GM23338 (cell line): ENCODE data around the gene EYA2. TPM values are rescaled to one million over a fixed set of nuclear protein-coding genes. Genes with fewer than 3 reads are reported as not detected.

Experiments
- ATAC-seq: fragments of 200-7000 bp; cut with Tn5 transposase; 3 replicates; pipeline ENCODE4 v1.9.1; 2020
- DNase-seq: peaks from one replicate; pipeline ENCODE4 v3.0.0-alpha.2; 2015; ENCODE audit warnings: low spot score
- H2AFZ ChIP-seq: fragments of 200-600 bp; sonication (generic); 2 replicates; pipeline ENCODE4 v1.8.0; 2016; ENCODE audit warnings: antibody characterized with exemption, mild to moderate bottlenecking, moderate library complexity
- H3F3A ChIP-seq: fragments of 200-600 bp; sonication (generic); replicated peaks from 2 replicates; pipeline ENCODE4 v1.8.0; 2017; ENCODE audit warnings: antibody characterized with exemption, mixed run types, low read depth
- H3K27ac ChIP-seq: fragments of 200-600 bp; sonication (generic); 2 replicates; pipeline ENCODE4 v1.6.1; 2016; ENCODE audit warnings: low read depth
- H3K27me3 ChIP-seq: fragments of 200-600 bp; sonication (generic); 2 replicates; pipeline ENCODE4 v1.8.0; 2016; ENCODE audit warnings: mild to moderate bottlenecking, mixed run types, moderate library complexity; ENCODE audit not compliant: insufficient read depth
- H3K36me3 ChIP-seq: fragments of 200-600 bp; sonication (generic); 2 replicates; pipeline ENCODE4 v1.8.0; 2016; ENCODE audit warnings: mild to moderate bottlenecking; ENCODE audit not compliant: insufficient read depth
- H3K4me1 ChIP-seq: fragments of 200-600 bp; sonication (generic); 2 replicates; pipeline ENCODE4 v1.8.0; 2016; ENCODE audit warnings: mild to moderate bottlenecking, moderate library complexity; ENCODE audit not compliant: insufficient read depth
- H3K4me2 ChIP-seq: fragments of 200-600 bp; sonication (generic); 2 replicates; pipeline ENCODE4 v1.7.1; 2017; ENCODE audit warnings: mixed run types
- H3K4me3 ChIP-seq: fragments of 200-600 bp; sonication (generic); 2 replicates; pipeline ENCODE4 v1.6.1; 2016; ENCODE audit warnings: mixed run types
- H3K79me2 ChIP-seq: fragments of 200-600 bp; sonication (generic); replicated peaks from 2 replicates; pipeline ENCODE4 v1.8.0; 2017; ENCODE audit warnings: mild to moderate bottlenecking; ENCODE audit not compliant: insufficient read depth
- H3K9me2 ChIP-seq: fragments of 200-600 bp; sonication (generic); 2 replicates; pipeline ENCODE4 v1.8.0; 2017; ENCODE audit not compliant: insufficient read depth
- H4K20me1 ChIP-seq: fragments of 200-600 bp; sonication (generic); replicated peaks from 2 replicates; pipeline ENCODE4 v1.8.0; 2017; ENCODE audit warnings: mild to moderate bottlenecking; ENCODE audit not compliant: insufficient read depth
- H3K27ac Mint-ChIP-seq: 2 replicates; pipeline ENCODE4 v1.8.0; 2020; ENCODE audit warnings: inconsistent platforms, mild to moderate bottlenecking, moderate library complexity, mixed read lengths
- H3K27me3 Mint-ChIP-seq: 3 replicates; pipeline ENCODE4 v1.8.0; 2022; ENCODE audit warnings: low read depth, mild to moderate bottlenecking, moderate library complexity, mixed read lengths, inconsistent platforms; ENCODE audit not compliant: insufficient read depth, poor library complexity
- H3K36me3 Mint-ChIP-seq: 3 replicates; pipeline ENCODE4 v1.8.0; 2021; ENCODE audit warnings: low read depth, mild to moderate bottlenecking, inconsistent platforms, moderate library complexity, mixed read lengths
- H3K4me1 Mint-ChIP-seq: 3 replicates; pipeline ENCODE4 v1.8.0; 2020; ENCODE audit warnings: mild to moderate bottlenecking, inconsistent platforms, mixed read lengths
- H3K4me3 Mint-ChIP-seq: 3 replicates; pipeline ENCODE4 v1.8.0; 2021; ENCODE audit warnings: moderate library complexity, mild to moderate bottlenecking, inconsistent platforms, mixed read lengths
- H3K9me3 Mint-ChIP-seq: 3 replicates; pipeline ENCODE4 v1.8.0; 2020; ENCODE audit warnings: moderate library complexity, mild to moderate bottlenecking, inconsistent platforms, mixed read lengths
- CREB1 ChIP-seq: fragments of 250-450 bp; sonication (Bioruptor Pico); IDR thresholded peaks from 2 replicates; pipeline ENCODE4 v1.5.0; 2020; ENCODE audit warnings: low read depth, mild to moderate bottlenecking, moderate library complexity
- CTCF ChIP-seq, 2 experiments: fragments of 200-600 bp in 1 of 2; sonication (generic) in 1 of 2; conservative IDR thresholded peaks; 2 replicates each; pipeline versions ENCODE4 v1.5.1 to v1.6.1; 2016 to 2017; ENCODE audit warnings: antibody characterized with exemption in 2 of 2, low read depth in 2 of 2, mild to moderate bottlenecking in 2 of 2, moderate library complexity in 1 of 2
- ETS1 ChIP-seq: IDR thresholded peaks from 2 replicates; pipeline ENCODE4 v1.6.1; 2016; ENCODE audit warnings: antibody characterized with exemption
- EZH2 ChIP-seq: fragments of 200-600 bp; sonication (generic); IDR thresholded peaks from one replicate; pipeline ENCODE4 v1.8.0; 2017; ENCODE audit warnings: antibody characterized with exemption, mild to moderate bottlenecking, low read depth; ENCODE audit not compliant: unreplicated experiment
- EZH2phosphoT487 ChIP-seq: fragments of 200-600 bp; sonication (generic); IDR thresholded peaks from one replicate; pipeline ENCODE4 v1.8.1; 2018; ENCODE audit warnings: antibody characterized with exemption; ENCODE audit not compliant: unreplicated experiment
- JUNB ChIP-seq: IDR thresholded peaks from one replicate; pipeline ENCODE4 v1.6.1; 2016; ENCODE audit warnings: antibody characterized with exemption; ENCODE audit not compliant: unreplicated experiment
- NANOG ChIP-seq: IDR thresholded peaks from 2 replicates; pipeline ENCODE4 v1.6.1; 2016; ENCODE audit warnings: antibody characterized with exemption, borderline replicate concordance
- POLR2AphosphoS5 ChIP-seq: IDR thresholded peaks from 2 replicates; pipeline ENCODE4 v1.6.1; 2016; ENCODE audit warnings: antibody characterized with exemption, low read depth
- REST ChIP-seq: IDR thresholded peaks from one replicate; pipeline ENCODE4 v1.6.1; 2018; ENCODE audit warnings: antibody characterized with exemption; ENCODE audit not compliant: unreplicated experiment
- STAT1 ChIP-seq: IDR thresholded peaks from one replicate; pipeline ENCODE4 v1.6.1; 2016; ENCODE audit warnings: antibody characterized with exemption; ENCODE audit not compliant: unreplicated experiment
- ZNF114 ChIP-seq: fragments of 250-450 bp; sonication (Bioruptor Pico); IDR thresholded peaks from 2 replicates; pipeline ENCODE4 v1.5.0; 2020; ENCODE audit warnings: mild to moderate bottlenecking, moderate library complexity
- ZNF331 ChIP-seq: fragments of 250-450 bp; sonication (Bioruptor Pico); IDR thresholded peaks from 2 replicates; pipeline ENCODE4 v1.5.0; 2020; ENCODE audit warnings: low read depth, mild to moderate bottlenecking, moderate library complexity
- ZNF462 ChIP-seq: fragments of 250-450 bp; sonication (Bioruptor Pico); IDR thresholded peaks from 2 replicates; pipeline ENCODE4 v1.5.0; 2020; ENCODE audit warnings: mild to moderate bottlenecking, moderate library complexity
- polyA plus RNA-seq: library from polyadenylated mRNA; unstranded; fragments of >200 nt; fragmentation: Nextera tagmentation; extraction: Ambion mirVana; gene quantifications from 2 replicates; pipeline ENCODE4 v1.2.1, GENCODE V29; 2016
- total RNA-seq: library from RNA; depleted of rRNA; stranded (reverse); fragments of >200 nt; shearing (Covaris generic); gene quantifications from 2 replicates; pipeline ENCODE4 v1.2.3, GENCODE V29; 2014

EYA2 gene
- total and polyA plus RNA-seq, 2 experiments from 2014 or later: 0.50 to 0.56 TPM

GRCh38 chr20:46897328-46897880 lies 2.8 kb downstream of the EYA2 start:
- Histone ChIP-seq H3K4me2 (no peak overlapping the region), H3K36me3 (no peaks in the 10 kb centered on the region), H3K9me2 (no peaks in the 10 kb centered on the region), H4K20me1 (no peaks in the 10 kb centered on the region), H3K79me2 (no peaks in the 10 kb centered on the region), H3K27me3 (peaks cover 39% of the 10 kb centered on the region), H2AFZ (no peak overlapping the region), H3K4me3 (no peak overlapping the region), H3K27ac (no peak overlapping the region), H3K4me1 (peaks cover 17% of the 10 kb centered on the region), H3F3A (no peaks in the 10 kb centered on the region; the same call in 1 of the 2 replicates)
- TF ChIP-seq STAT1: no peak
- no peak for TF ChIP-seq EZH2
- no peak for TF ChIP-seq CTCF (conservative IDR thresholded peaks at IDR 0.05; ENCODE audit: low read depth in 2 of 2)
- TF ChIP-seq JUNB: no peak
- no peak for TF ChIP-seq ZNF462 (CRISPR knock-in tag)
- no peak for TF ChIP-seq NANOG
- no peak for TF ChIP-seq ETS1
- no peak for TF ChIP-seq ZNF331
- TF ChIP-seq ZNF114: no peak
- no peak for TF ChIP-seq REST
- TF ChIP-seq CREB1 (CRISPR knock-in tag): no peak
- TF ChIP-seq POLR2AphosphoS5: no peak
- TF ChIP-seq EZH2phosphoT487: no peak
- peaks cover 34% of the 10 kb centered on the region for H3K27me3 Mint-ChIP-seq
- no peak overlapping the region for H3K27ac Mint-ChIP-seq
- H3K9me3 Mint-ChIP-seq: no peaks in the 10 kb centered on the region
- peaks cover 28% of the 10 kb centered on the region for H3K4me1 Mint-ChIP-seq
- ATAC-seq (no peak), DNase-seq (no peak)
- no peaks in the 10 kb centered on the region for H3K36me3 Mint-ChIP-seq
- no peak overlapping the region for H3K4me3 Mint-ChIP-seq
